Measurements from ENCODE around the gene IPO4.

DNA sequence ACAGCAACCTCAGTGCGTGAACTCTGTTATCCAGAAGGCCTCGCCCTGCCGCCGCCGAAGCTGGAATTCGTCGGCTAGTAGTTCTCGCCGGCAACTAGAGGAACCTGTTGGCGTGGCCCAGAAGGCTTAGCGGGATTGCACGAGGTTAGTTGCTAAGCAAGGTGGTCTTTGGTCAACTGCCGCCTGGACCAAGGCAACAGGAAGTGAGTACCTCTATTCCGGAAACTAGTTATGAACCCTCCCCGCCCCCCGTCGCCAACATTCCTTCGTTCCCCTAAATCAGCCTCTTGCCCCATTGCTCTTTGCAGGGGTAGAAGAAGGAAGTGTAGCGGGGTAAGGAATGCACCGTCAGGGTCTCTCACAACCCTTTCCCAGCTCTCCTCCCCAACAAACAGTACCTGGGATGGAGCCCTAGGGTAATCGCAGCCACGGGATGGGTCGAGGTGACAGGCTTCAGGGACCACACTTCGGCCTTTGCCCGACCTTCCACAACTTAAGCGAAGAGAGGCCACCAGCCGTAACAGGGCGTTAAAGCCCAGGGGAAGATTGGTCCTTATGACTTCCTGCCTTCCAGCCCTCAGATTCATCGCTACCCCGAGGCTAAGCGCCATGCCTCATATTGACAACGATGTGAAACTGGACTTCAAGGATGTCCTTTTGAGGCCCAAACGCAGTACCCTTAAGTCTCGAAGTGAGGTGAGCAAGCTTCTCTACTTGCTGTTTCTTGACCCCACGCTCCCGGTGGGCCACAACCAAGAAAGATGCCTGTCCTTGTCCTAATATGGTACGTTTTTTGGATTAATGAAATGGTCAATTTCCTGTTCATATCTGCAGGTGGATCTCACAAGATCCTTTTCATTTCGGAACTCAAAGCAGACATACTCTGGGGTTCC, 44.3 kb upstream of the IPO4 start, which contains the start of gene GMPR2:
- TF ChIP-seq, protein P1, sequence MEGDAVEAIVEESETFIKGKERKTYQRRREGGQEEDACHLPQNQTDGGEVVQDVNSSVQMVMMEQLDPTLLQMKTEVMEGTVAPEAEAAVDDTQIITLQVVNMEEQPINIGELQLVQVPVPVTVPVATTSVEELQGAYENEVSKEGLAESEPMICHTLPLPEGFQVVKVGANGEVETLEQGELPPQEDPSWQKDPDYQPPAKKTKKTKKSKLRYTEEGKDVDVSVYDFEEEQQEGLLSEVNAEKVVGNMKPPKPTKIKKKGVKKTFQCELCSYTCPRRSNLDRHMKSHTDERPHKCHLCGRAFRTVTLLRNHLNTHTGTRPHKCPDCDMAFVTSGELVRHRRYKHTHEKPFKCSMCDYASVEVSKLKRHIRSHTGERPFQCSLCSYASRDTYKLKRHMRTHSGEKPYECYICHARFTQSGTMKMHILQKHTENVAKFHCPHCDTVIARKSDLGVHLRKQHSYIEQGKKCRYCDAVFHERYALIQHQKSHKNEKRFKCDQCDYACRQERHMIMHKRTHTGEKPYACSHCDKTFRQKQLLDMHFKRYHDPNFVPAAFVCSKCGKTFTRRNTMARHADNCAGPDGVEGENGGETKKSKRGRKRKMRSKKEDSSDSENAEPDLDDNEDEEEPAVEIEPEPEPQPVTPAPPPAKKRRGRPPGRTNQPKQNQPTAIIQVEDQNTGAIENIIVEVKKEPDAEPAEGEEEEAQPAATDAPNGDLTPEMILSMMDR (conservative IDR thresholded peaks at IDR 0.05; ENCODE audit: low read depth in 2 of 2), result no peak
- TF ChIP-seq EZH2phosphoT487 (IDR thresholded peaks at IDR 0.05; ENCODE audit: unreplicated experiment), result no peak
- TF ChIP-seq, protein P2, sequence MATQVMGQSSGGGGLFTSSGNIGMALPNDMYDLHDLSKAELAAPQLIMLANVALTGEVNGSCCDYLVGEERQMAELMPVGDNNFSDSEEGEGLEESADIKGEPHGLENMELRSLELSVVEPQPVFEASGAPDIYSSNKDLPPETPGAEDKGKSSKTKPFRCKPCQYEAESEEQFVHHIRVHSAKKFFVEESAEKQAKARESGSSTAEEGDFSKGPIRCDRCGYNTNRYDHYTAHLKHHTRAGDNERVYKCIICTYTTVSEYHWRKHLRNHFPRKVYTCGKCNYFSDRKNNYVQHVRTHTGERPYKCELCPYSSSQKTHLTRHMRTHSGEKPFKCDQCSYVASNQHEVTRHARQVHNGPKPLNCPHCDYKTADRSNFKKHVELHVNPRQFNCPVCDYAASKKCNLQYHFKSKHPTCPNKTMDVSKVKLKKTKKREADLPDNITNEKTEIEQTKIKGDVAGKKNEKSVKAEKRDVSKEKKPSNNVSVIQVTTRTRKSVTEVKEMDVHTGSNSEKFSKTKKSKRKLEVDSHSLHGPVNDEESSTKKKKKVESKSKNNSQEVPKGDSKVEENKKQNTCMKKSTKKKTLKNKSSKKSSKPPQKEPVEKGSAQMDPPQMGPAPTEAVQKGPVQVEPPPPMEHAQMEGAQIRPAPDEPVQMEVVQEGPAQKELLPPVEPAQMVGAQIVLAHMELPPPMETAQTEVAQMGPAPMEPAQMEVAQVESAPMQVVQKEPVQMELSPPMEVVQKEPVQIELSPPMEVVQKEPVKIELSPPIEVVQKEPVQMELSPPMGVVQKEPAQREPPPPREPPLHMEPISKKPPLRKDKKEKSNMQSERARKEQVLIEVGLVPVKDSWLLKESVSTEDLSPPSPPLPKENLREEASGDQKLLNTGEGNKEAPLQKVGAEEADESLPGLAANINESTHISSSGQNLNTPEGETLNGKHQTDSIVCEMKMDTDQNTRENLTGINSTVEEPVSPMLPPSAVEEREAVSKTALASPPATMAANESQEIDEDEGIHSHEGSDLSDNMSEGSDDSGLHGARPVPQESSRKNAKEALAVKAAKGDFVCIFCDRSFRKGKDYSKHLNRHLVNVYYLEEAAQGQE (IDR thresholded peaks at IDR 0.05; ENCODE audit: unreplicated experiment), result no peak
